ENCODE data around the gene DISC1.
A peak's percentile ranks its signal among the peaks of the same experiment; 100 is the strongest.

The DISC1 gene

GRCh38 chr1:232009741-232010140, 383.2 kb downstream of the DISC1 start:
- DNase-seq (ENCODE audit: low read depth): no peak

- DNase-seq (ENCODE audit: low read depth): no peak
These were observed 385.4 kb downstream of the DISC1 start for GRCh38 chr1:232011961-232012360.

- peak; percentile 29 for DNase-seq (ENCODE audit: low read depth)
These were observed 386.3 kb downstream of the DISC1 start for GRCh38 chr1:232012773-232013386.

- no peak for DNase-seq (ENCODE audit: low read depth)
These were observed 388.4 kb downstream of the DISC1 start for GRCh38 chr1:232014941-232015340.

GRCh38 chr1:232016616-232017015, 390.0 kb downstream of the DISC1 start:
- no peak for DNase-seq (ENCODE audit: low read depth)

GRCh38 chr1:232017057-232017456, 390.5 kb downstream of the DISC1 start:
- no peak for DNase-seq (ENCODE audit: low read depth)

GRCh38 chr1:232017759-232018158, 391.2 kb downstream of the DISC1 start:
- no peak for DNase-seq (ENCODE audit: low read depth)

- no peak for DNase-seq (ENCODE audit: low read depth)
These were observed 391.8 kb downstream of the DISC1 start for GRCh38 chr1:232018231-232019025.

GRCh38 chr1:232019026-232019340, 392.4 kb downstream of the DISC1 start:
- no peak for DNase-seq (ENCODE audit: low read depth)

- DNase-seq (ENCODE audit: low read depth): no peak
These were observed 393.8 kb downstream of the DISC1 start for GRCh38 chr1:232020352-232020751.

- DNase-seq (ENCODE audit: low read depth): no peak
These were observed 402.7 kb downstream of the DISC1 start for GRCh38 chr1:232029315-232029714.

GRCh38 chr1:232031156-232031555, 404.6 kb downstream of the DISC1 start:
- DNase-seq (ENCODE audit: low read depth): no peak

- no peak for DNase-seq (ENCODE audit: low read depth)
These were observed 406.7 kb downstream of the DISC1 start for GRCh38 chr1:232033285-232033684.

GRCh38 chr1:232034556-232034955, 408.0 kb downstream of the DISC1 start:
- DNase-seq (ENCODE audit: low read depth): no peak

- DNase-seq (ENCODE audit: low read depth): no peak
These were observed 409.8 kb downstream of the DISC1 start for GRCh38 chr1:232036181-232036933.

GRCh38 chr1:232037774-232038388, 411.3 kb downstream of the DISC1 start:
- no peak for DNase-seq (ENCODE audit: low read depth)

- DNase-seq (ENCODE audit: low read depth): peak; percentile 13
These were observed 412.4 kb downstream of the DISC1 start for GRCh38 chr1:232038706-232039677.

GRCh38 chr1:232040260-232040659, 413.7 kb downstream of the DISC1 start:
- no peak for DNase-seq (ENCODE audit: low read depth)

- DNase-seq (ENCODE audit: low read depth): no peak
These were observed 418.1 kb downstream of the DISC1 start for GRCh38 chr1:232044728-232045127.

- no peak for DNase-seq (ENCODE audit: low read depth)
These were observed 418.8 kb downstream of the DISC1 start for GRCh38 chr1:232045139-232045994.

Measured in stromal cell of bone marrow (primary cell).